Activated T-helper 1 cell treated with Interleukin-2 at 50 U/mL for 16 hours (primary cell): Measurements from ENCODE around the gene ACSM2A.
"Not testable (repeated sequence)": the region's sequence is repeated elsewhere in the genome, so short reads cannot be mapped to it uniquely, and the experiment has no call there.

Source experiments
- DNase-seq: peaks from one replicate; pipeline ENCODE4 v3.0.0-alpha.2; 2020; ENCODE audit warnings: low read depth

Gene ACSM2A, protein sequence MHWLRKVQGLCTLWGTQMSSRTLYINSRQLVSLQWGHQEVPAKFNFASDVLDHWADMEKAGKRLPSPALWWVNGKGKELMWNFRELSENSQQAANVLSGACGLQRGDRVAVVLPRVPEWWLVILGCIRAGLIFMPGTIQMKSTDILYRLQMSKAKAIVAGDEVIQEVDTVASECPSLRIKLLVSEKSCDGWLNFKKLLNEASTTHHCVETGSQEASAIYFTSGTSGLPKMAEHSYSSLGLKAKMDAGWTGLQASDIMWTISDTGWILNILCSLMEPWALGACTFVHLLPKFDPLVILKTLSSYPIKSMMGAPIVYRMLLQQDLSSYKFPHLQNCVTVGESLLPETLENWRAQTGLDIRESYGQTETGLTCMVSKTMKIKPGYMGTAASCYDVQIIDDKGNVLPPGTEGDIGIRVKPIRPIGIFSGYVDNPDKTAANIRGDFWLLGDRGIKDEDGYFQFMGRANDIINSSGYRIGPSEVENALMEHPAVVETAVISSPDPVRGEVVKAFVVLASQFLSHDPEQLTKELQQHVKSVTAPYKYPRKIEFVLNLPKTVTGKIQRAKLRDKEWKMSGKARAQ

DNA sequence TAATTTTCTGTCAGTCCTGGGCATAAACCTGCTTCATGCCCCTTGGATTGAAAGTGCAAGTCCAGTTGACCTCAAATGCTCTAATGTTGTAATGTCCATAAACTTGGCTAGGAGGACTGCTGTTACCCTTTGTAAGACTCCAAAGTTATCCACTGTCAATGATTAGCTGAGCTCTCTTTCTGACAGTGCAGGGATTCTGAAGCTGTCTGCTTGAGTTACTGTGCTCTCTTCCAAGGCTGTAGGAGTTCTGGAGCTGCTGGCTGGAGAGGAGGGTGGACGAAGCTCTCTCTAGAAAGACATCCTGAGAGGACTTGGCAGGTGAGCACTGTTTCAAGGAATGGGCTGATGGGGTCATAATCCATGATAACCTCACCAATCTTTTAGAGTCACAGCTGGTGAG is at the start of gene ACSM2A:
ACSM2A (plus strand) TSS at position 158 of the 400 bp plus-strand sequence. CDS start 8,594 bp downstream, outside the sequence.
- DNase-seq = not testable (repeated sequence)

DNA sequence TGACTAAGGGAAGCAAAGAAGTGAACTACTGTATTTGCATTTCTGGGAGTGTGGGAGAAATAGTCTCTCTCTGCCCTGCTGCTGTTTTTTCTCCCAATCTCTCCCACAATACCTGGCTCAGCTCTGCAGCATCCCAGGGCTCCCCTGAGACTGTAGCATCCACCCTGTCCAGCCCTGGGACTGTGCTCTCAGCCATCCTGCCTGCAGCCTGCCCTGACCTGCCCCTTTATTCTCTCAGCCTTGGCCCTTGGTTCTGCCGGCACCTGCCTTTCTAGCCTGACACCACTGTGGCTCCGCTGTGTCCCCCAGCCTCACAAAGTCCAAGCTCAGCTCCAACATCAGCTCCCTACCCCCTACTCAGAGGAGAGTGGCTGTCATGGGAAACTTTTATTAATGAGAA is 48.7 kb upstream of the ACSM2A start:
- DNase-seq = no peak

DNA sequence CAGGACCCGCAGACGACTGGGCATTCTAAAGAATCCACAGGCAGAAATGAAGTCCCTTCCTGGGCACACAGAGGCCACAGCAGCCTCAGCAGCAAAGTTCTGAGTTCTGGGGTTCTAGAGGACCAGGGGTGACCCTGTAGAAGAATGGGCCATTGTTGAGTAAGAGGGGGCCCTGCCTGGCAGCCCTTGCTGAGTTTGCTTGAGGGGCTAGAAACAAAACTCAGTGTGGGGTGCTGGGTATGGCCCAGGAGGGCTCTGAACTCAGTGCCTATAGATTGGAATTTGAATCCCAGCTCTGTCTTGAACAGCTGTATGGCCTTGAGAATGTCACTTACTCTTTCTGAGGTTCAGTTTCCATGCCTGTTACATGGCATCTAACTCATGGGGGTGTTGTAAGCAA is 46.7 kb upstream of the ACSM2A start, which contains the start of gene PDILT:
PDILT (minus strand) TSS at position 101 of the 400 bp plus-strand sequence. CDS start 5,437 bp downstream, outside the sequence.
- no peak for DNase-seq

DNA sequence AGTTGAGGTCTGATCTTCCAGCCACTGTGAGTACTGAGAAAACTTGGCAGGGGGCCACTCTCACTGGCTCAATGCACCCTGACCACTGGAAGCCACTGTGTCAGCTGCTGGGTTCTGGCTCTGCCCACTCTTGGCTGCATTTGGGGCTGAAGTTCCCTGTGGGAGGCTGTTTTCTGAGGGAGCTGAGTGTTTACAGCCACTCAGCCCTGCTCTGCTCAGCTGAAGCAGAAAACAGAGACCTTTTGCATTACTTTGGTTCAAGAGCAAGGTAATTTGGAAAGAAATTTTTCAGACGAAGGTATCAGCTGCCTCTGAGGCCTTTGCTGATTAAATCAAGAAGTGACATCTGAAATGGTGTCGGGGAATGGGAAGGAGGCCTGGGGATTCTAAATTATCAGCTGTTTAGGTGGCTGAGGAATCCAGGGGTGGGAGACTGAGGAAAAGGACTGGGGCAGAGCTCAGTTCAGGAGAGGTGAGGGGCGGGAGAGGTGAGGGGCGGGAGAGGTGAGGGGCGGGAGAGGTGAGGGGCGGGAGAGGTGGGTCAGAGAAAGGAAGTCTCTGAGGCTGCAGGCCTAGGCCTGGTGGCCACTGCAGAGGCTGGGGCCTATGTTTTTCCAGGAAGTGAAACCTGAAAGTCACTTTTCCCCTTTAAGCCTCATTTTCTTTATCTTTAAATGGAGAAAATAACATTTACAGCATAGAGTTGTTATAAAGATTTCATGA is 41.8 kb upstream of the ACSM2A start, which contains the start of gene ACSM5:
ACSM5 (plus strand) TSS at position 137 of the 723 bp plus-strand sequence. CDS start 1,951 bp downstream, outside the sequence.
- no peak for DNase-seq

DNA sequence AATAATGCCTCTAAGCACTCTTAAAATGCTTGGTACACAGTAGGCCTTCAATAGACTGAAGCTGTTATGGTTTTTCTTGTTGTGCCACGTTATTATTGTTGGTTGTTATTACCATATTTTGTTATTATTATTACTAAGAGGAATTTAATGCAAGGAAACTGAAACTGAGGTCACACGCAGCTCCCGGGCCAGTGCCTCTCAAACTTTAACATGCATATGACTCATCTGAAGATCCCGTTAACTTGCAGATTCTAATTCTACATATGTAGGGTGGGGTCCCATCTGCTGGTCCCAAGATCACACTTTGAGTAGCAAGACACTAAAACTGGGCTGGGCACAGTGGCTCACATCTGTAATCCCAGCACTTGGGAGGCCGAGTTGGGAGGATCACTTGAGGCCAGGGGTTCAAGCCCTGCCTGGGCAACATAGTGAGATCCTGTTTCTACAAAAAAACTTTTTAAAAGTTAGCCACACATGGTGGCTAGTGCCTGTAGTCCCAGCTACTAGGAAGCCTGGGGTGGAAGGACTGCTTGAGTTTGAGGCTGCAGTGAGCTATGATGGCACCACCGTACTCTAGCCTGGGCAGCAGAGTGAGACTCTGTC is 41.1 kb upstream of the ACSM2A start:
- no peak for DNase-seq

DNA sequence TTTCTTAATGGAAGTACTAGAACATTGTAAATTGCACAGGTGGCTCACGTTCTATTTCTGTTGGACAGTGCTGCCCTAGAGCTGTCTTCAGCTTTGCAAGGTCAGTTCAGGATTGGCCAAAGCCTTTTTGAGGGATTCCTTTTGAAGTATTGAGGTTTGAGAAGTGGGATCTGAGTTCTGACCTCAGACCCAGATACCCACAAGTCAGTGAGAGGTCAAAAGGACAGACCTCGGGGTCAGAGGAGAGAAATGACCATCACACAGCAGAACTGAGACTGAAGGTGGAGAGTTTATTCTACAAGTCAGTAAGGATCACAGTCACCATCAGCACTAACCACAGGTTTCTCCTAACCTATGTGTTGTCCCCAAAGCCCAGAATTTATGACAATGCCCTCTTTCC is 40.3 kb upstream of the ACSM2A start:
- no peak for DNase-seq

DNA sequence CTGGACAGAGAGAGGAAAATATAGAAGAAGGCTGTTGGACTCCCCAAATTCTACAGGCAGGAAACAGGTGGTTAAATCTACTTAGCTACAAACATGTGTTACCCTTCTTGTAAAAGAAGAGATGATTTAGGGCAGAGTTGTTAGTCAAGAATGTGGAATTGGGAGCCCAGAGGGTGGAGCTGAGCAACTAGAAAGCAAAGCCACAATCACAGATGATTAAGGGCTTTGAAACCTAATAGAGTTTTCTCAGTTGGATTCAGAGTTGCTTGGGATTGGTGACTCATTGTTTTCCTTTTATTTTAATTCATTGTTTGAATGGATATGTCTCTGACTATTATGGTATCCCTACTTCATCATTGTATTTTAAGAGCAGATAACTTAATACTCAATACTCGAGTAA is 35.8 kb upstream of the ACSM2A start:
- no peak for DNase-seq

DNA sequence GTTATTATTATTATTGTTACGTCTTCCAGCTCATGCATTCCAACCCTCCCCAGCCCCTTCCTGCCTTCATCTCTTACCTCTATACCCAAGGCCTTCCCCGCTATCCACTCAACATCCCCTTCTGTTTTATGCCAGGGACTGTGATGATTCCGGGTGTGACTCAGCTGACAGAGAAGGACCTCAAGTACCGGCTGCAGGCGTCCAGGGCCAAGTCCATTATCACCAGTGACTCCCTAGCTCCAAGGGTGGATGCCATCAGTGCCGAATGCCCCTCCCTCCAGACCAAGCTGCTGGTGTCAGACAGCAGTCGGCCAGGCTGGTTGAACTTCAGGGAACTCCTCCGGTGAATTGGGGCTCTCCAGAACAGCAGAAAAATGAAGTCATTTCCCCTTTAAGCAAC is 32.2 kb upstream of the ACSM2A start:
- not testable (repeated sequence) for DNase-seq

DNA sequence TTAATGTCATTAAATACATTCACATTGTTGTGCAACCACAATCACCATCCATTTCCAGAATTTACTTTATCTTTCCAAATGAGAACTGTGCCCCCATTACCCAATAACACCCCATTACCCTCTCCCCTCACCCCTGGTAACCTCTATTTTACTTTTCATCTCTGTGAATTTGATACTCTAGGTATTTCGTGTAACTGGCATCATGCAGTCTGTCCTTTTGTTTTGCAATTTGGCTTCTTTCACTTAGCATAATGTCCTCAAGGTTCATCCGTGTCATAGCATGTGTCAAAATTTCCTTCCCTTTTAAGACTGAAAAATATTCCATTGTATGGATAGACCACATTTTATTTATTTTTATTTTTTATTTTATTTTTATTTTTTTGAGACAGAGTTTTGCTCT is 29.6 kb upstream of the ACSM2A start:
- DNase-seq = not testable (repeated sequence)

DNA sequence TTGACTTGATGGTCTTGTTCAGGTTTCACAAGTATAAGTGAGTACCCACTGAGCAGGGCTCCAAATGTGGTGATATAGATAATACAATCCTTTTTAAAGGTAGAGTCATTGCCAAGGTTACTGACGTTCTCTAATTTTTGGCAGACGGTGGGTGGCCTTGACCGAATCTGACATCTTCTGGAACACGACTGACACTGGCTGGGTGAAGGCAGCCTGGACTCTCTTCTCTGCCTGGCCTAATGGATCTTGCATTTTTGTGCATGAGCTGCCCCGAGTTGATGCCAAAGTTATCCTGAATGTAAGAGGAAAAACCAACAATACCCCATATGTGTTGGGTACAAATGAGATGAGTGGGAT is 27.6 kb upstream of the ACSM2A start:
- not testable (repeated sequence) for DNase-seq

DNA sequence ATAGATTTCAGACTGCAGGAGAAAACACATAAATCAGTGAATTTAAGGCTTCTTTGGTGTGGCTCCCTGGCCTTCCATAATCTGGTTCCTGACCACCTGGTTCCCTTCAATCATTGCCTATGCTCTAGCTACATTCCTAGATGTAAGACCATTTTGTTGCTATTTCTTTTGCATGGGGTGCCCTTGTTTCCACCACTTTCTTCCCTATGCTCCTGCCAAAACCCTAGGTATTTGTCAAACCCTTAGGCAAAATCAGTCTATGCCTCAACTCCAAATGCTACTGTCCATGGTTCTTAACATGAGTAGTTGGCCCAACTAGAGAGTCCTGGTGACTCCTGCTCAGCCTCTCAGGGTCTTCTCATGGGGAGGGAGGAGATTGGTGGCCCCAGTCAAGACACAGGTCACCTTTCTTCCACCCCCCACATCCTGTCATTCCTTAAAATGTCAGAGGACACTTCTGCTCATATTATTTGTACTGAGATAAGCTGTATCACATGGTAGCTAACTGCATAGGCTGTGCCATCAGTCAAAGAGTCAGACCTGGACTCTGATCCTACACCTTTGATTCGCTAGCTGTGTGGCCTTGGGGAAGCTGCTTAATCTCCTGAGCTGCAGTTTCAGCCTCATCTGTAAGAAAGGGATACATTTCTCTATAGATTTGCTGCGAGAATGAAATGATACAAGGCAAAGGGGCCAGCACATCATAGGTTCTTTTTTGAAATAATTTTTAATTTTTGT is 27.0 kb upstream of the ACSM2A start:
- no peak for DNase-seq

DNA sequence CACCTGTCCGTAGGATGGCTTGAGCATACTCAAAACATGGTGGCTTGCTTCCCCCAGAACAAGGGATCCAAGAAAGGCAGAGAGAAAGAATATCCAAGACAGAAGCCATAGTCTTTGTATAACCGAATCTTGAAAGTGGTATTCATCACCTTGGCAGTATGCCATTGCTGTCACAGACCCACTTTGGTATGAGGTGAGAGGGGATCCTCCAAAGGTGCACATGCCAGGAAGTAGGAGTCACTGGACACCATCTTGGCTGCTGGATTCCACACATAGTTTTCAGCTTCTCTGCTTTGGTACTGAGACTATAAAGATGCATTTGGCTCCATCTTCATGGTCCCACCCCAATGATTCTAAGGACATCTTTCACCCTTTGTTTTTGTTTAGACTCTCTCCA is 23.9 kb upstream of the ACSM2A start:
- DNase-seq = not testable (repeated sequence)

DNA sequence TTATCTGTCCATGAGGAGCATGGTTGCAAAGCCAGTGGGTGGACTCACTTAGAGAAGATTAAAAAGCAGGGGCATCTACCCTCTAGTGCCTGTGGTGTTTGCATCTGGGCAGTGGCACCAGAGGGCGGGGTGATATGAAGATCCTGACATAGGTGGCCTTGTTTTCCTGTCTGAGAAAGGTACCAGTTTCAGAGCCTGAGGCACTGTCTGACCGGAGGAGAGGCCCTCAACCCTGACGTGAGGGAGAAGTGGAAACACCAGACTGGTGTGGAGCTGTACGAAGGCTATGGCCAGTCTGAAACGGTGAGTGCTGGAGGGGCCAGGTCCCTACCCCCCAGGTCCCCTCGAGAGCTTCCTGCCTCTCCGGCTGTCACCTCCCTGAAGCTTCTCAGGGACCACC is 21.8 kb upstream of the ACSM2A start:
- not testable (repeated sequence) for DNase-seq

DNA sequence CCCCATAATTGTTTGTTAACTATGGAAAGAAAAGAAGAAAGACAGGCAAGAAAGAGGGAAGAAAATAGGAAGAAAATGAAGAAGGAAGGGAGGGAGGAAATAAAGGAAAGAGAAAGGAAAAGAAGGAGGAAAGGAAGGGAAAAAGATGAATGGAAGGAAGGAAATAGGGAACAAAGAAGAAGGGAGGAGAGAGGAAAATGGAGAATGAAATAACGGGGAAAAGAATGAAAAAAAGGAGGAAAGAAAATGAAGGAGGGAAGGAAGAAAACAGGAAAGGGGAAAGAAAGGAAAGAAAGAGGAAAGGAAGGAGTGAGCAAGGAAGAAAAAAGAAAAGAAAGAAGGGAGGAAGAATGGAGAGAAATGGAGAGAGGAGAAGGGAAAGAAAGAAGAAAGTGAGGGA is 20.8 kb upstream of the ACSM2A start:
- not testable (repeated sequence) for DNase-seq

DNA sequence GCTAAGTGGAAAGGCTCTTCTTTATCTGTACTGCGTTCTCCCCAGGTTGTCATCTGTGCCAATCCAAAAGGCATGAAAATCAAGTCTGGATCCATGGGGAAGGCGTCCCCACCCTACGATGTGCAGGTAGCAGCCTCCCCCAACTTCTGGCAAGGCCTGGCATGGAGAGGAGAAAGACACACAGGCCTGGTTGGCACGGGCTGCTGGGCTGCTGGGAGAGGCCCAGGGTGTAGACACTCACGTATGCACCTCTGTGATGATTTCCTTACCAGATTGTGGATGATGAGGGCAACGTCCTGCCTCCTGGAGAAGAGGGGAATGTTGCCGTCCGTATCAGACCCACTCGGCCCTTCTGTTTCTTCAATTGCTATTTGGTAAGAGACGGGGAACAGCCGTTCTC is 20.4 kb upstream of the ACSM2A start:
- DNase-seq = no peak

DNA sequence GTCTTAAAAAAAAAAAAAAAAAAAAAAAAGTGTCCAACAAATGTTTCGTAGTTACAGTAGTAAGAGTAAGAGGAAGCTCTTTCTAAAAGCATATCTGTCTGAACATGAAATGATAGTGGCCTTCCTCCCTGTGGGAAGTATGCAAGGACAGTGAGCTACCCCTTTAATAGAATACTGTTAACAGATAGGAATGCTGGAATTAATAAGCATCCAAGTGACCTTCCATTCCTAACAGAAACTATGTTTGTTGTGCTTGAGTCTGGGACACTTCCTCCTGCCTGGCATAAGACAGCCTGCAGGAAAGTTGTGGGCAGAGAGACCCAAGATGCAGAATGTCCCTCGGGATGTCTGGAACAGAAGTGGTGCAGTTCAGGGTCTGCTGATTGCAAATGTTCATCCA is 12.4 kb upstream of the ACSM2A start:
- DNase-seq = not testable (repeated sequence)

DNA sequence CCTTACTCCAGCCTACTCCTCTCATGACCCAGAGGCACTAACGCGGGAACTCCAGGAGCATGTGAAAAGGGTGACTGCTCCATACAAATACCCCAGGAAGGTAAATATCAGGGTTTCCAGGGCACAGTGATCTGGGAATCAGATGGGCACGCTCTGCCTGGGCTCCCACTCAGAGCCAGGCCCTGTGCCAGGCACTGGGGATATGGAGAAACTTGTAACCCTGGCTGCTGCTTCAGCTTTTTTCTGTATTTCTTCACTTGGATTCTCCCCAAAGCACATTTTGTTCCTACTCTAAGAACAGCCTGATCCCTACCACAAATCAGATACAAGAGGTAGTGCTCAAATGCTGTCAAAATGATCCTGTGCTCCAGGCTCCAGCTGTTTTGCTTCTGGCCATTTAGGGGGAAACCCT is 11.5 kb upstream of the ACSM2A start:
- DNase-seq = not testable (repeated sequence)

DNA sequence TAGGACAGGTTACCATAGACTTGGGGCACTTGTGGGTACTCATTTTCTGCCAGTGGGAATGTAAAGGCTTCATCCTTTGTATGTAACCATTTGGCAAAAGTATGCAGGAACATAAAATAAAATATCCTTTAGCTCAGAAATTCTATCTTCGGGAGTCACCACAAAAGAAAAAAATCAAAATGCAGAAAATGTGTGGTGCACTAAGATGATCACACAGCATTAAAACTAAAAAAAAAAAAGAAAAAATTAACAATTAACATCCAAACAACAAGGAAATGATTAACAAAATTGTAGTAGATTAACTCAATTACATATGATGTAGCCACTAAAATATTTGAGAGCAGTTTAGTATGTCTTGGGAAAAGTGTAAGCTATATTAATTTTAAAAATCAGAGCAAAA is 10.6 kb upstream of the ACSM2A start:
- DNase-seq = not testable (repeated sequence)

DNA sequence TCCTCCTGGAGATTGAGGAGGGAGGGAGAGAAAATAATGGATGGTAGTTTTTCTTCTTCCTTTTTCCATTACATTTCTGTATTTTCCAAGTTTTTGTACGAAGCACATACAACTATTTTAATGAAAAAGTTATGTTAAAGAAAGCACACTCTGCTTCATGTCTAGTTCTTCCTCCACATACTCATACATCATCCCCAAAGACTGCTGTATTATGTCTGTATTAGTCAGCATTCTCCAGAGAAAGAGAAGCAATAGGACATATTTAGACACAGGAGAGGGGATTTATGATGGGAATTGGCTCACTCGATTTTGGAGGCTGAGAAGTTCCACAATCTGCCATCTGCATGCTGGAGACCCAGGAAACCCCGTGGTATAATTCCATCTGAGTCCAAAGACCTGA is 10.1 kb upstream of the ACSM2A start:
- no peak for DNase-seq

DNA sequence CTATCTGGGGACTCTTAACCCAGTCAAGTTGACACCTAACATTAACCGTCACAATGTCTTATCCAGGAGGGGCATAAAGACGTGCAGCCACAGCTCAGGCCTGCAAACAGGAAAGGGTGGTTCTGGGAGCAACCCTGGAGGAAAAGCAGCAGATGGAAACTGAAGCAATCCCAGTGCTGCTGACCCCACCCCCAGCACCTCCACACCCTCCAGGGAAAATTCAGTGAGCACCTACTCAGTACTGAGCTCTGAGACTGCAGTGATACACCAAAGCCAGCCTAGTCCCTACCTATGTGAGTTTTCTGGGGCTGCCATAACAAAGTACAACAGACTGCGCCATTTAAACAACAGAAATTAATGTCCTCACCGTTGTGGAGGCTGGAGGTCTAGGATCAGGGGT is 9.5 kb upstream of the ACSM2A start:
- not testable (repeated sequence) for DNase-seq

DNA sequence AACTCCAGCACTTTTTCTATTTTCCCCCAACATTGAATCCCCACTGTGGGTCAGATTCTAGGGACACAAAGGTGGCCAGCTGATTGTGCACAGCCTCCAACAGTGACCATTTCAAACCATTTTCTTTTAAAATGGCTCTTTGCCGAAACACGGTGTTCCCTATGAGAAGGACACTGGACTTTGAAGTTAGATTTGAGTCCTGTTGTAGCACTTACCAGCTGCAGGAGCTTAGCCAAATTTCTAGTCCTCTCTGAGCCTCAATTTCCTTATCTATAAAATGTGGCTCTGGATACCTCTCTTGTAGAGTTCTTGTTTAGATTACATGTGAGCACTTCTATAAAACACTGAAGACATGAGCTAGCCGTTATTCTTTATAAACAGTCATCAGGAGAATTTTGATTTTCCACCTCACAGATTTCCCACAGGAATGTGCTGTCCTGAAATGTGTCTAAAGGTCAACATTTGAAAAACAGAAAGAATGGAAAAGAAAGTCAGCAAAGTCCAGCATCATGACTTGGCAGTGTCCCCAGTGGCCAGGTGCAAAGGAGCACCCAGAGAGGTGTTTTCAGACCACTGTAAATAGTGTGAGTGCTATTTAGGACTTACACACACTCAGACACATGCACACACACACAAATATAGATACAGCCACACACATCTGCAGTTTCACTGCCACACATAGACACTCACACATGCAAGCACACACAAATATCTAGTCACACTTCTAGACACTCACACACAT is 4.5 kb upstream of the ACSM2A start:
- DNase-seq = not testable (repeated sequence)
